ENCODE results near the gene AFP.

AFP gene

DNA sequence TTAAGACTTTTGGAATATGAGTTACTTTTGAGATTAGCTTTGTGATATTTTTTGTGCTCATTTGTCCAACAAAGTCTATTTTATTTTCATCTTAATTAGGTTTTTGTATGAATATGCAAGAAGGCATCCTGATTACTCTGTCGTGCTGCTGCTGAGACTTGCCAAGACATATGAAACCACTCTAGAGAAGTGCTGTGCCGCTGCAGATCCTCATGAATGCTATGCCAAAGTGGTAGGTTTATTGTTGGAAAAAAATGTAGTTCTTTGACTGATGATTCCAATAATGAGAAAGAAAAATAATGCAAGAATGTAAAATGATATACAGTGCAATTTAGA, 21.1 kb upstream of the AFP start:
- no peak for DNase-seq (ENCODE audit: low spot score)

DNA sequence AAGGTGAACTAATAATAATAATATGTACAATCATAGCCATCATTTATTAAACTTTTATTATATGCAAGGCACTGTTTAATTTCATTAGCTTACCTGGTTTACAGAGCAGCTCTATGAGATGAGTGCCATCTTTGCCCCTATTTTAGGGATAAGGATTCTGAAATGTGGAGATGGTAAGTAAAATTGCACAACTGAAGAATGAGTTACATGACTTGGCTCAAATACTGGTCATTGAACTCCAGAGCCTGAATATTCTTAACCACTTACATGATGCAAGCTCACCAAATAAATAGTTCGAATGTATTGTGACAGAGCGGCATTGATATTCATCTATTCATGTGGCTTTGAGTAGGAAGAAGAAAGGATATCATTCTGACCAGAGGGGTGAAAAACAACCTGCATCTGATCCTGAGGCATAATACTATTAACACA, 20.2 kb upstream of the AFP start:
- DNase-seq (ENCODE audit: low spot score): no peak

DNA sequence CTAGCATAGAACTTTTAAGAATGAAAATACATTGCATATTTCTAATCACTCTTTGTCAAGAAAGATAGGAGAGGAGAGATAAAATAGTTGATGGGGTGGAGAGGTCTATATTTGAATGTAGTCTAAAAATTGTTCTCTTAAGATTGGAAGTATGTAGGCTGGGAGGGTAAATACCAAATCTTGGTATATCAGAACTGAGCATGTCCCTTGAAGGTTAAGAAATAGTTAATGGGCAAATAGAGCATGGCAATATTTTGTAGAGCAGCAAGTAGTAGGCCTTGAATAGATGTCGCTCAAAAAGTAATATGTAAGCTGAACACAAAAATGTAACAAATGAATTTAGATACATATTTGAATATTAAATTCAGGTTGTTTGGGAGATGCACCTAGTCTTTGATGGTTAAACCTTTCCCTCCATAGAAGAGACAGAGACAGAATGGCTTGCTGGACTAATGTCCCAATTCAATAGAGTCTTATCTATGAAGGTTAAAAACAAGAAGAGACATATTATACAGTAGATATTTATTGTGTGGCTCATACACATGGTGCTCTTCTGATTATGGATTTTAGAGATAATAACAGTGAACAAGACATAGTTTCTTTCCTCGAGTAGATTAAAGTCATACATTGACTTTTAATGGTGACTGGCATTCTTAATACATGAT, 19.5 kb upstream of the AFP start:
- DNase-seq (ENCODE audit: low spot score): no peak

DNA sequence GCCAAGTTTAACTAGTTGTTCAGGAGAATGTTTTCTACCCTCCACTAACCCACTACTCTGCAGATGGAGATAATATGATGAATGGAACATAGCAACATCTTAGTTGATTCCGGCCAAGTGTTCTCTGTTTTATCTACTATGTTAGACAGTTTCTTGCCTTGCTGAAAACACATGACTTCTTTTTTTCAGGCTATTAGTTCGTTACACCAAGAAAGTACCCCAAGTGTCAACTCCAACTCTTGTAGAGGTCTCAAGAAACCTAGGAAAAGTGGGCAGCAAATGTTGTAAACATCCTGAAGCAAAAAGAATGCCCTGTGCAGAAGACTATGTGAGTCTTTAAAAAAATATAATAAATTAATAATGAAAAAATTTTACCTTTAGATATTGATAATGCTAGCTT, 18.7 kb upstream of the AFP start:
- no peak for DNase-seq (ENCODE audit: low spot score)

DNA sequence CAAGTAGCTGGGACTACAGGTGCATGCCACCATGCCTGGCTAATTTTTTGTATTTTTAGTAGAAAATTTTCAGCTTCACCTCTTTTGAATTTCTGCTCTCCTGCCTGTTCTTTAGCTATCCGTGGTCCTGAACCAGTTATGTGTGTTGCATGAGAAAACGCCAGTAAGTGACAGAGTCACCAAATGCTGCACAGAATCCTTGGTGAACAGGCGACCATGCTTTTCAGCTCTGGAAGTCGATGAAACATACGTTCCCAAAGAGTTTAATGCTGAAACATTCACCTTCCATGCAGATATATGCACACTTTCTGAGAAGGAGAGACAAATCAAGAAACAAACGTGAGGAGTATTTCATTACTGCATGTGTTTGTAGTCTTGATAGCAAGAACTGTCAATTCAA, 18.0 kb upstream of the AFP start:
- no peak for DNase-seq (ENCODE audit: low spot score)

DNA sequence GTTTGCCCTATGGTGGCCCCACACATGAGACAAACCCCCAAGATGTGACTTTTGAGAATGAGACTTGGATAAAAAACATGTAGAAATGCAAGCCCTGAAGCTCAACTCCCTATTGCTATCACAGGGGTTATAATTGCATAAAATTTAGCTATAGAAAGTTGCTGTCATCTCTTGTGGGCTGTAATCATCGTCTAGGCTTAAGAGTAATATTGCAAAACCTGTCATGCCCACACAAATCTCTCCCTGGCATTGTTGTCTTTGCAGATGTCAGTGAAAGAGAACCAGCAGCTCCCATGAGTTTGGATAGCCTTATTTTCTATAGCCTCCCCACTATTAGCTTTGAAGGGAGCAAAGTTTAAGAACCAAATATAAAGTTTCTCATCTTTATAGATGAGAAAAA, 17.3 kb upstream of the AFP start:
- DNase-seq (ENCODE audit: low spot score): no peak

DNA sequence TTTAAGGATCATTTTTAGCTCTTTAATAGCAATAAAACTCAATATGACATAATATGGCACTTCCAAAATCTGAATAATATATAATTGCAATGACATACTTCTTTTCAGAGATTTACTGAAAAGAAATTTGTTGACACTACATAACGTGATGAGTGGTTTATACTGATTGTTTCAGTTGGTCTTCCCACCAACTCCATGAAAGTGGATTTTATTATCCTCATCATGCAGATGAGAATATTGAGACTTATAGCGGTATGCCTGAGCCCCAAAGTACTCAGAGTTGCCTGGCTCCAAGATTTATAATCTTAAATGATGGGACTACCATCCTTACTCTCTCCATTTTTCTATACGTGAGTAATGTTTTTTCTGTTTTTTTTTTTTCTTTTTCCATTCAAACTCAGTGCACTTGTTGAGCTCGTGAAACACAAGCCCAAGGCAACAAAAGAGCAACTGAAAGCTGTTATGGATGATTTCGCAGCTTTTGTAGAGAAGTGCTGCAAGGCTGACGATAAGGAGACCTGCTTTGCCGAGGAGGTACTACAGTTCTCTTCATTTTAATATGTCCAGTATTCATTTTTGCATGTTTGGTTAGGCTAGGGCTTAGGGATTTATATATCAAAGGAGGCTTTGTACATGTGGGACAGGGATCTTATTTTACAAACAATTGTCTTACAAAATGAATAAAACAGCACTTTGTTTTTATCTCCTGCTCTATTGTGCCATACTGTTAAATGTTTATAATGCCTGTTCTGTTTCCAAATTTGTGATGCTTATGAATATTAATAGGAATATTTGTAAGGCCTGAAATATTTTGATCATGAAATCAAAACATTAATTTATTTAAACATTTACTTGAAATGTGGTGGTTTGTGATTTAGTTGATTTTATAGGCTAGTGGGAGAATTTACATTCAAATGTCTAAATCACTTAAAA, 16.6 kb upstream of the AFP start:
- DNase-seq (ENCODE audit: low spot score): peak; percentile 75

DNA sequence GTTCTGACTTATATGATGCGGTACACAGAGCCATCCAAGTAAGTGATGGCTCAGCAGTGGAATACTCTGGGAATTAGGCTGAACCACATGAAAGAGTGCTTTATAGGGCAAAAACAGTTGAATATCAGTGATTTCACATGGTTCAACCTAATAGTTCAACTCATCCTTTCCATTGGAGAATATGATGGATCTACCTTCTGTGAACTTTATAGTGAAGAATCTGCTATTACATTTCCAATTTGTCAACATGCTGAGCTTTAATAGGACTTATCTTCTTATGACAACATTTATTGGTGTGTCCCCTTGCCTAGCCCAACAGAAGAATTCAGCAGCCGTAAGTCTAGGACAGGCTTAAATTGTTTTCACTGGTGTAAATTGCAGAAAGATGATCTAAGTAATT, 15.4 kb upstream of the AFP start:
- peak; percentile 20 for DNase-seq (ENCODE audit: low spot score)

DNA sequence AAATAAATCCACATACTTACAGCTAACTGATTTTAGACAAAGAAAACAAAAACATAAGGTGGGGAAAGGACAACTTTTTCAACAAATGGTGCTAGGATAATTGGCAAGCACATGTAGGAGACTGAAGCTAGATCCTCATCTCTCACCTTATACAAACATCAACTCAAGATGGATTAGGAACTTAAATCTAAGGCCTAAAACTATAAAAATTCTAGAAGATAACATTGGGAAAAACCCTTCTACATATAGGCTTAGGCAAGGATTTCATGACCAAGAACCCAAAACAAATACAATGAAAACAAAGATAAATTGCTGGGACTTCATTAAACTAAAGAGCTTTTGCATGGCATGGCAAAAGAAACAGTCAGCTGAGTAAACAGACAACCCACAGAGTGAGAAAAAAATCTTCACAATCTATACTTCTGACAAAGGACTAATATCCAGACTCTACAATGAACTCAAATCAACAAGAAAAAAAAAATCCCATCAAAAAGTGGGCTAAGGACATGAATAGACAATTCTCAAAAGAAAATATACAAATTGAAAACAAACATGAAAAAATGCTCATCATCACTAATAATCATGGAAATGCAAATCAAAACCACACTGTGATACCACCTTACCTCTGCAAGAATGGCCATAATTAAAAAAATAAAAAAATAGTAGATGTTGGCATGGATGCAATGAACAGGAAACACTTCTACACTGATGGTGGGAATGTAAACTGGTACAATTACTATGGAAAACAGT, 14.1 kb upstream of the AFP start:
- DNase-seq (ENCODE audit: low spot score): no peak

DNA sequence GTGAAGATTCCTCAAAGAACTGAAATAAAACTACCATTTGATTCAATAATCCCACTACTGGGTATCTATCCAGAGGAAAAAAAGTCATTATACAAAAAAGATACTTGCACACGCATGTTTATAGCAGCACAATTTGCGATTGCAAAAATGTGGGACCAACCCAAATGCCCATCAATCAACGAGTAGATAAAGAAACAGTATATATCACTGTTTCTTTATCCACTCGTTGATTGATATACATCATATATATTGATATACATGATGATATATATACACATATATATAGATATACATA, 13.6 kb upstream of the AFP start:
- DNase-seq (ENCODE audit: low spot score): no peak

DNA sequence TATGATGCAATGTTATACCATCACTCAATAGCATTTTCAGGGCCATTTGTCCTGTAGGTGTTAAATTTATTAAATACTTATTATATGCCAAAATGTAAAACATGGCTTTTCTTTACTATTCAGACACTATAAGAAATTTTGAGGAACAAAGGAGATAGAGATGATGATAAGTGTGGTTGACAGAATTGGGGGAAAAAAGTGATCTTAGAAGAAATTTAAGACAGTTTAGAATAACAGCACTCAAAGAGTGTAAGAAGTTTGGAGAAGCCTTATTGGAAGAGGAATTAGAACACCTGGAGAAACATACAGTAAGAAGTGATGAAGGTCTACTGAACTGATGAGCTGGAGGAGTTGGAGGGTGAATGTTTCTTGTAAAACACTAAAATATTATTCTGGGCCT, 12.8 kb upstream of the AFP start:
- no peak for DNase-seq (ENCODE audit: low spot score)

DNA sequence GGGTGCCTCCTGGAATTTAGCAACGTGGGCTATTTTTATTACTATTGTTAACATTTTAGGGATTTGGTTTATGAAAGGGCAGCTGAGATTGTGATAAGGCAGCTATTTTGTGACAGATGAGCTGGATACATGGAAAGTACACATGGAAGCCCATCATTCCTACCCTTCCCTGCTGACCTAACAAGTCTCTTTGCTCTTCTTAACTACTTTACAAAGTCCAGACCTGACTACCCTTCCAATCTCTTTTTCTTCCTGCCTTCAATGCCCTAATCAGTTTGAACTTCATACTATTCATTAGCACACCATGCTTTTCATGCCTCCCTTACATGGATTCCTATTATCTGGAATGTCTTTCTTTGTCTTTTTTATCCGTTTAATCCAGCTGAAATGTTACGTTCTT, 9.4 kb upstream of the AFP start:
- no peak for DNase-seq (ENCODE audit: low spot score)

DNA sequence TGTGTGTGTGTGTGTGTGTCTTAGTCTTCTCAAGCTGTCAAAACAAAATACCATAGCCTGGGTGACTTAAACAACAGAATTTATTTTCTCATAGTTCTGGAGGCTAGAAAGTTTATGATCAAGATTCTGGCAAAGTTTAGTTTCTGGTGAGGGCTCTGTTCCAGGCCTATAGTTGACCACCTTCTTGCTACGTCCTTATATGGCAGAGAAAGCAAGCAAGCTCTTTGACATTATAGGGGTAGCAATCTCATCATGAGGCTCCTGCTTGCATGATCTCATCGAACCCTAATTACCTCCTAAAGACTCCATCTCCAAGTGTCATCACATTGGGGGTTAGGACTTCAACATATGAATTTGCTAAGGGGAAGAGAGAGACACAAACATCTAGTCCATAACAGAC, 6.9 kb upstream of the AFP start:
- no peak for DNase-seq (ENCODE audit: low spot score)

DNA sequence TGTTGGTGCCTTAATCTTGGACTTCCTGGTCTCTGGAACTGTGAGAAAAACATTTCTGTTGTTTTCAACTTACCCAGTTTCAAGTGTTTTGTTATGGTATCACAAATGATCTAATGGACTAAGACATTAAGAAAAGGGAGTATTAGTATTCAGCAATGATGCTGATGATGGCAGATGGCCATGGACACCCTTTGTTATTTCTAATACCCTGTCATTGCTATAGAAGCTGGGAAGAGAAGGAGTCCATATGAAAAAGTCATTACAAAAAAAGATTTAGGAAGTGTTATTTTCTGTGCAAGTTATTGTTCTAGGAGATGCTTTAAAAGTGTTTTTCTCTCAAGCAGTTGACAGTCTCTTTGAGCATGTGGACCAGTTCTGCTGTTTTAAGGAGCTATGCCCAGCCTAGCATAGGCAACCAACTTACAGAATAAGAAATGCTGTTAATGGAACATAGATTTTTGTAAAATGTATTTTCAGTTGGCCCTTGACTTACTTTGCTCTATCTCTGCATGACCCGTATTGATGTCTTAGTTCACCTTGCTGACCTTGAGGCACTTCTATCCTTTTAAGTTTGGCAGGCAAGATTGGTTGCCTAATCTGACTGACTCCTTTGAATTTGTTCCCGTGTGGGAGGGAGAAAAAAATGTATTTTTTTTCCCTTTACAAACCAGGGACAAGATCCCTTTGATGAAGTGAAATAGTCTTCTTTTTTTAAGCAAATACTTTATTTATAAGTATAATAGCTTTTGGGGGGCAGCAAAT, 6.0 kb upstream of the AFP start:
- DNase-seq (ENCODE audit: low spot score): no peak

DNA sequence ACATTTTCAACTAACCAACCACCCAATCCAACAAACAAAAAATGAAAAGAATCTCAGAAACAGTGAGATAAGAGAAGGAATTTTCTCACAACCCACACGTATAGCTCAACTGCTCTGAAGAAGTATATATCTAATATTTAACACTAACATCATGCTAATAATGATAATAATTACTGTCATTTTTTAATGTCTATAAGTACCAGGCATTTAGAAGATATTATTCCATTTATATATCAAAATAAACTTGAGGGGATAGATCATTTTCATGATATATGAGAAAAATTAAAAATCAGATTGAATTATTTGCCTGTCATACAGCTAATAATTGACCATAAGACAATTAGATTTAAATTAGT, 4.2 kb upstream of the AFP start:
- DNase-seq (ENCODE audit: low spot score): no peak

DNA sequence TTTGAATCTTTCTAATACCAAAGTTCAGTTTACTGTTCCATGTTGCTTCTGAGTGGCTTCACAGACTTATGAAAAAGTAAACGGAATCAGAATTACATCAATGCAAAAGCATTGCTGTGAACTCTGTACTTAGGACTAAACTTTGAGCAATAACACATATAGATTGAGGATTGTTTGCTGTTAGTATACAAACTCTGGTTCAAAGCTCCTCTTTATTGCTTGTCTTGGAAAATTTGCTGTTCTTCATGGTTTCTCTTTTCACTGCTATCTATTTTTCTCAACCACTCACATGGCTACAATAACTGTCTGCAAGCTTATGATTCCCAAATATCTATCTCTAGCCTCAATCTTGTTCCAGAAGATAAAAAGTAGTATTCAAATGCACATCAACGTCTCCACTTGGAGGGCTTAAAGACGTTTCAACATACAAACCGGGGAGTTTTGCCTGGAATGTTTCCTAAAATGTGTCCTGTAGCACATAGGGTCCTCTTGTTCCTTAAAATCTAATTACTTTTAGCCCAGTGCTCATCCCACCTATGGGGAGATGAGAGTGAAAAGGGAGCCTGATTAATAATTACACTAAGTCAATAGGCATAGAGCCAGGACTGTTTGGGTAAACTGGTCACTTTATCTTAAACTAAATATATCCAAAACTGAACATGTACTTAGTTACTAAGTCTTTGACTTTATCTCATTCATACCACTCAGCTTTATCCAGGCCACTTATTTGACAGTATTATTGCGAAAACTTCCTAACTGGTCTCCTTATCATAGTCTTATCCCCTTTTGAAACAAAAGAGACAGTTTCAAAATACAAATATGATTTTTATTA, 3.6 kb upstream of the AFP start:
- no peak for DNase-seq (ENCODE audit: low spot score)

DNA sequence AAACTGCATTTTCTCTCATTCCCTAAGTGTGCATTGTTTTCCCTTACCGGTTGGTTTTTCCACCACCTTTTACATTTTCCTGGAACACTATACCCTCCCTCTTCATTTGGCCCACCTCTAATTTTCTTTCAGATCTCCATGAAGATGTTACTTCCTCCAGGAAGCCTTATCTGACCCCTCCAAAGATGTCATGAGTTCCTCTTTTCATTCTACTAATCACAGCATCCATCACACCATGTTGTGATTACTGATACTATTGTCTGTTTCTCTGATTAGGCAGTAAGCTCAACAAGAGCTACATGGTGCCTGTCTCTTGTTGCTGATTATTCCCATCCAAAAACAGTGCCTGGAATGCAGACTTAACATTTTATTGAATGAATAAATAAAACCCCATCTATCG, 2.9 kb upstream of the AFP start:
- DNase-seq (ENCODE audit: low spot score): no peak

DNA sequence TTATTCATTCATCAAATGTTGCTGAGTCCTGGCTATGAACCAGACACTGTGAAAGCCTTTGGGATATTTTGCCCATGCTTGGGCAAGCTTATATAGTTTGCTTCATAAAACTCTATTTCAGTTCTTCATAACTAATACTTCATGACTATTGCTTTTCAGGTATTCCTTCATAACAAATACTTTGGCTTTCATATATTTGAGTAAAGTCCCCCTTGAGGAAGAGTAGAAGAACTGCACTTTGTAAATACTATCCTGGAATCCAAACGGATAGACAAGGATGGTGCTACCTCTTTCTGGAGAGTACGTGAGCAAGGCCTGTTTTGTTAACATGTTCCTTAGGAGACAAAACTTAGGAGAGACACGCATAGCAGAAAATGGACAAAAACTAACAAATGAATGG, 1.7 kb upstream of the AFP start:
- DNase-seq (ENCODE audit: low spot score): peak; percentile 20

DNA sequence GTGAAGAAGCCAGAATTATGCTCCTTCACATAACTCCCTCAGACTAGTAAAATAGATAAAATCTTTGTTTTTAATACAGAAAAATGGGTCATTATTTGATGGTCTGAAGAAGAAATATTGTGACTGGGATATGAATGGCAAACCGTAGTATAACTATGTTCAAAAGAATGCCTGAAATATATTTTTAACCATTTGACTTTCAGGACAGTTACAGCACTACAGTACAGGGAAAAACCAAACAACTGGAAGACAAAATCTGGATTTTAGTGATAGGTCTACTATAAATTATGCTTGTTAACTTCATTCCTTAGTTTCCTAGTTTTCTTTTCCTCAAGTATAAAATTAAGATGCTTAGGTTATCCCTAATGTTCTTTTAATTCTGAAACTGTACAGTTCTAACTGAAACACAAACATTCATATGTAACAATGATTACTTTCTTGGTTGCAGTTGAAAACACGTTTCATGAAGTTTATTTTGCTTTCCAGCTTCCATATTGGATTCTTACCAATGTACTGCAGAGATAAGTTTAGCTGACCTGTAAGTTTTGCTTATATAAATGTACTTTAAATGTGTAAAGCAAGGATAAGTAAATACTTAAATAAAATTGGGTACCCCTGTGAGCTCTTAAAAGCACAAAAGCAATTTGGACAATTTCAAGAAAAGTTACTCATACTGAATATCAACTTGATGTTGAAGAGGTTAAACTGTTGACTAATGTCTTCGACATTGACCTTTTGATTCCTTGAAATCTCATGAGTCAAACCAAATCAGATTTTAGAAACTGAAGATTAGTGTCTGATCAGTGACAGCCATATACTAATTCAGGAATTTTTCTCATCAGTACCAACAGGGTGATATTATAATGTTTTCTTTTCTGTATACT, 895 bp downstream of the AFP start:
- DNase-seq (ENCODE audit: low spot score): no peak

DNA sequence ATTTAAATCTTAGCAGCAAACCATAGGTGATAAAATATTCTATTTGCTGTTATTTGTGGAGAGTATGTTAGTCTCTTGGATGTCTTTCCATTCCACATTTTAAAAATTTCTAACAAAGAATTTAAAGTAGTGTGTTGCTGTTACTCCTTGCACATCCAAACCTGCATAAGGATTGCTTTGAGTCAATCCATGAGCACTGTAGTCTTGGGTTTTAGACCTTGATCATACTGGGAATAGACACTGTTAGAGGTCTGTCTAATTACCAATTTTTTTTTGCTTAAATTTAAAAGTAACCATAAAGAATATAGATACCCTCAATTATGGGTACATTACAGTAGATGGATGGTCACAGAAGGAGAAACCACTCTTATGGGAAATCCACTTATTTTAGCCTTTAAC, 1.5 kb downstream of the AFP start:
- no peak for DNase-seq (ENCODE audit: low spot score)

DNA sequence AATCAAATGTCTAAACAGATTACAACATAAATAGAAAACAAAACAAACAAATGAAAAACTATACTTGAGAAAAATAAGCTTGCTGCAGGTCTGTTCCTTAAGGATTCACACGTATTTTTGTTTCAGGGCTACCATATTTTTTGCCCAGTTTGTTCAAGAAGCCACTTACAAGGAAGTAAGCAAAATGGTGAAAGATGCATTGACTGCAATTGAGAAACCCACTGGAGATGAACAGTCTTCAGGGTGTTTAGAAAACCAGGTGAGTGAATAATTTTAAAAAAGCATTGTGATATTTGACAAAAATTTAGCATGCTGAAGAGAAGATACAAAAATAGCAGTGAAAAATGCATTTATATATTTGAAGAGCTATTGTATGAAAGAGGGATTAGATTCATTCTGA, 2.0 kb downstream of the AFP start:
- DNase-seq (ENCODE audit: low spot score): no peak

All from pons (tissue), 1 donor.